ENCODE data around the gene TANC1. TPM values are rescaled to one million over a fixed set of nuclear protein-coding genes. Genes with fewer than 3 reads are reported as not detected.

The TANC1 gene
- total RNA-seq, 2 experiments from 2014 or later = 0.70 to 0.92 TPM

DNA sequence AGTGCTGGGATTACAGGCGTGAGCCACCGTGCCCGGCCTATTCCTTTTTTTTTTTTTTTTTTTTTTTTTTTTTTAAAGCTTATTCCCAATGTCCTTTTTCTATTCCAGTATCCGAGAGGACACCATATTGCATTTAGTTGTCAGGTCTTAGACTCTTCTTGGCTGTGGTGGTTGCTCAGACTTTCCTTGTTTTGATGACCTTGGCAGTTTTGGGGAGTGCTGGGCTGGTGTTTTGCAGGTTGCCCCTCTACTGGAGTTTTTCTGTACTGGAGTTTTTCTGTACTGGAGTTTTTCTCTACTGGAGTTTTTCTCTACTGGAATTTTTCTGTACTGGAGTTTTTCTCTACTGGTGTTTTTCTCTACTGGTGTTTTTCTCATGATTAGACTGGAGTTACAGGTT is 149.2 kb downstream of the TANC1 start:
- no peak for ATAC-seq
- H3K4me1 Mint-ChIP-seq (ENCODE audit: low read depth) = peaks cover 4% of the 10 kb centered on the region
- H3K36me3 Mint-ChIP-seq (ENCODE audit: low read depth) = no peaks in the 10 kb centered on the region
- intact Hi-C loops (cut with micrococcal nuclease) = loop anchor here (1.0 kb wide), 1 partner anchor 216 kb away; no protein-coding TSS in a partner anchor
- ChIA-PET CTCF (interaction anchor here (0.9 to 5.0 kb wide), 5 partner anchors 12 to 216 kb away, joined by 3 to 69 read pairs (median 15); no protein-coding TSS in a partner anchor), POLR2A (interaction anchor here (0.6 kb wide), 1 partner anchor 290 kb away, joined by 4 read pairs; no protein-coding TSS in a partner anchor)
- no peak overlapping the region for H3K4me3 Mint-ChIP-seq
- H3K9me3 Mint-ChIP-seq = no peaks in the 10 kb centered on the region
- H3K27ac Mint-ChIP-seq = no peak overlapping the region
- DNase-seq = no peak
- H3K27me3 Mint-ChIP-seq = peaks cover 1% of the 10 kb centered on the region
- TF ChIP-seq, protein P1, sequence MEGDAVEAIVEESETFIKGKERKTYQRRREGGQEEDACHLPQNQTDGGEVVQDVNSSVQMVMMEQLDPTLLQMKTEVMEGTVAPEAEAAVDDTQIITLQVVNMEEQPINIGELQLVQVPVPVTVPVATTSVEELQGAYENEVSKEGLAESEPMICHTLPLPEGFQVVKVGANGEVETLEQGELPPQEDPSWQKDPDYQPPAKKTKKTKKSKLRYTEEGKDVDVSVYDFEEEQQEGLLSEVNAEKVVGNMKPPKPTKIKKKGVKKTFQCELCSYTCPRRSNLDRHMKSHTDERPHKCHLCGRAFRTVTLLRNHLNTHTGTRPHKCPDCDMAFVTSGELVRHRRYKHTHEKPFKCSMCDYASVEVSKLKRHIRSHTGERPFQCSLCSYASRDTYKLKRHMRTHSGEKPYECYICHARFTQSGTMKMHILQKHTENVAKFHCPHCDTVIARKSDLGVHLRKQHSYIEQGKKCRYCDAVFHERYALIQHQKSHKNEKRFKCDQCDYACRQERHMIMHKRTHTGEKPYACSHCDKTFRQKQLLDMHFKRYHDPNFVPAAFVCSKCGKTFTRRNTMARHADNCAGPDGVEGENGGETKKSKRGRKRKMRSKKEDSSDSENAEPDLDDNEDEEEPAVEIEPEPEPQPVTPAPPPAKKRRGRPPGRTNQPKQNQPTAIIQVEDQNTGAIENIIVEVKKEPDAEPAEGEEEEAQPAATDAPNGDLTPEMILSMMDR (IDR thresholded peaks at IDR 0.05) = no peak

DNA sequence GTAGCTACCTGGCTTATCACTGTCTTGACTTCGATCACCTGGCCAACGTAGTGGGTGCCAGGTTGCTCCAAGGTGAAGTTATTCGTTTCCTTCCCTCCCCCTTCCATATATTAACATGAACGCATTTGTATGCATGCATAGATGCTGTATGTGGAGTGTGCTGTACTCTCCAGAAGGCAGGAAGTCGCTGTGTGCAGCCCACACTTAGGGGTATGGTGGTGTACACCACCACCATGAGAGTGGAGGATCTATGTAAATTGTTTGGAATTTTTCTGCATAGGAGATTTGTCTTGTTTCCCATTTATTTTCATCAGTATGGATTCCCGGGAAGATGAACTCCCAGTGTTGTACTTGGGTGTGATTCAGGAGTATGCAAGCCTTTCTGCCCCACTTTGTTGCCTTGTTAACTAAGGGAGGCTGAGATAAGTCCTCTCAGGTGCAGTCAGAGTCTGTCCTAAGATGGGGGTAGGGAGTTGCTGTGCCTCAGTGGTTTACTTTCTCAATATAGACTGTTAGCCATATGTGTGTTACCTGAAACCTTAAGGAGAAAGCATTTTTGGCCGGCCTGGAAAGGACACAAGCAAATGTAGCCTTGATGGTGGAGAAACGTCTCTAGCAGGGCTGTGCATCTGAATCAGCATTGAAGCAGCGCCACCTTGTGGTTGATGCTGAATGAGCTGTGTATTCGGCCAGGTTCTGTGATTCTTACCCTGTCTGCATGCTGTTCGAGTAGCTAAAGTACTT is 149.8 kb downstream of the TANC1 start:
- POLR2A ChIA-PET = interaction anchor here (0.6 to 0.9 kb wide), 2 partner anchors 218 to 290 kb away, joined by 3 to 4 read pairs; no protein-coding TSS in a partner anchor
- intact Hi-C loops (cut with micrococcal nuclease) = loop anchor here (1.0 kb wide), 1 partner anchor 217 kb away; no protein-coding TSS in a partner anchor
- Mint-ChIP-seq H3K27me3 (no peaks in the 10 kb centered on the region), H3K27ac (no peak overlapping the region), H3K36me3 (ENCODE audit: low read depth) (no peaks in the 10 kb centered on the region), H3K9me3 (no peaks in the 10 kb centered on the region), H3K4me3 (no peak overlapping the region), H3K4me1 (ENCODE audit: low read depth) (peaks cover 4% of the 10 kb centered on the region)
- CTCF ChIA-PET = interaction anchor here (0.6 to 5.0 kb wide), 59 partner anchors 9 to 1084 kb away, joined by 3 to 69 read pairs (median 4); no protein-coding TSS in a partner anchor
- TF ChIP-seq, protein P1 (IDR thresholded peaks at IDR 0.05) = peak; percentile 76
- DNase-seq = peak; percentile 91
- ATAC-seq = peak; percentile 94

DNA sequence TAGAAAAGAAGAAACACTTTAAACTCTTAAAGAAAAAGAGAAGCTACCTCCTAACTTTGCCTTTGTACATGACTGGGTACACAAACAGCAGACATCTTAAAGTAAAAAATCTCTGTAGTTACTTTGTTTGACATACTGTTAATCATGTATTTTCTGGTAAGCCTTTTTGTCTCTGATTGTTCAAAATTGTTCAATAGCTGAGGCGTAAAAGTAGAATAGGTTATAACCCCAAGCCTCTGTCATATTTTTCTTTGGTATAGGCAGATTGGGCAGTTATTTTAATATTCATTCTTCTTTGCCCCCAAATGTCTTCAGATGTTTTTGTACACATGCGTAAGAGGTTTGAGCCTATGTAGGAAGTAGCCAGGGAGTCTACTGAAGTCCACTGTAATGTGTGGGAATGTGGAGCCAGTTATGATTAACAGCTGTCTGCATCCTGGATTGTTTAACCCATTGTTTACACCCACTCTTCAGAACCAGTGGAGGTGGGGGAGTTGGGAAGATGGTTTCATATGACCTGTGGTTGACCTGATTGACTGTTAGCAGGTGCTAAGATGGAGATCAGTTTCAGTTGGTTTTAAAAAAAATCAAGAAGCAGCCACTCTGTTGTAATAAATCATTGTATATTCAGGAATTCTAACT is 150.5 kb downstream of the TANC1 start:
- Mint-ChIP-seq H3K27me3 (no peaks in the 10 kb centered on the region), H3K4me3 (no peak overlapping the region), H3K4me1 (ENCODE audit: low read depth) (peaks cover 7% of the 10 kb centered on the region), H3K9me3 (no peaks in the 10 kb centered on the region), H3K36me3 (ENCODE audit: low read depth) (no peaks in the 10 kb centered on the region), H3K27ac (no peak overlapping the region)
- intact Hi-C loops (cut with micrococcal nuclease) = loop anchor here (1.0 kb wide), 1 partner anchor 218 kb away; no protein-coding TSS in a partner anchor
- ATAC-seq (no peak), DNase-seq (no peak)
- ChIA-PET CTCF (interaction anchor here (0.6 to 5.0 kb wide), 59 partner anchors 8 to 1085 kb away, joined by 3 to 69 read pairs (median 4); no protein-coding TSS in a partner anchor), POLR2A (interaction anchor here (0.9 kb wide), 1 partner anchor 219 kb away, joined by 3 read pairs; no protein-coding TSS in a partner anchor)
- TF ChIP-seq, protein P1 (IDR thresholded peaks at IDR 0.05) = peak; percentile 18

DNA sequence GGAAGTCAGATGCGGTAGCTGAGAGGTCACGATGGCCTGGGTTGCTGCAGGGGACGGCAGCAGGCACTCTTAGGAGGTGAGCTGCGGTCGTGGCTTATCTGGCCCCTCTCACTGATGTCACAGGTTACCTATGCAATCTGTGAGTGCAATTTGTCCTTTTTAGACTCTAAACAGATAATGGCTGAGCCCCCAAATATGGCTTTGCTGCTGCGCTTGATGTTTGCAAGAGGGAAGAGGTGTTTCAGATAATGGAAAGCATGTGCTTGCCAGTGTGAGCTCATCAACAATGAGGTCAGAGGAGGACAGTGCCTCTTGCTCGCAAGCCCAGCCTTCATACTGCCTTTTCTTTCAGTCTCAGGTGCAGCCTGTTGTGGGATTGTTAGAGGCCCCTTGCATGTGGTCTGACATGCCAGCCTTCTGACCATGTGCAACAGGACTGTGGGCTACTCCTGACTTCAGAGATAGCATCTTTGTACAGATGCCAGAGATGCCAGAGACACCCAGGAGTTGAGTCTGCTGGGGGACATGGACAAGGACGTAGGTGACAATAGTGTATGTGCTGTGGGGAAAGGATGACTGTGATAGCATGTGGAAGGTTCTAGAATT is 151.3 kb downstream of the TANC1 start:
- Mint-ChIP-seq H3K4me1 (ENCODE audit: low read depth) (peaks cover 14% of the 10 kb centered on the region), H3K9me3 (no peaks in the 10 kb centered on the region), H3K36me3 (ENCODE audit: low read depth) (no peaks in the 10 kb centered on the region), H3K27ac (no peak overlapping the region), H3K4me3 (no peak overlapping the region), H3K27me3 (no peaks in the 10 kb centered on the region)
- intact Hi-C loops (cut with micrococcal nuclease) = no loop called here
- ChIA-PET CTCF (interaction anchor here (0.9 to 5.0 kb wide), 22 partner anchors 10 to 819 kb away, joined by 3 to 69 read pairs (median 6); no protein-coding TSS in a partner anchor), POLR2A (no interaction called here)
- ATAC-seq = no peak
- DNase-seq = no peak
- TF ChIP-seq, protein P1 (IDR thresholded peaks at IDR 0.05) = no peak
